Adipocyte (in vitro differentiated cells): Measurements from ENCODE around the gene KLHL29.
A peak's percentile ranks its signal among the peaks of the same experiment; 100 is the strongest.

ENCODE experiments used
- DNase-seq: peaks from one replicate; pipeline ENCODE4 v3.0.0-alpha.2; 2015; ENCODE audit warnings: low read depth
- H3K27me3 ChIP-seq: replicated peaks from 2 replicates; pipeline ENCODE4 v1.7.0; 2013; ENCODE audit warnings: mild to moderate bottlenecking, low read length, moderate library complexity; ENCODE audit not compliant: control insufficient read depth, insufficient read depth
- H3K36me3 ChIP-seq: 2 replicates; pipeline ENCODE4 v1.7.0; 2013; ENCODE audit warnings: low read length, mild to moderate bottlenecking, moderate library complexity; ENCODE audit not compliant: control insufficient read depth, insufficient read depth, severe bottlenecking
- H3K4me1 ChIP-seq: 2 replicates; pipeline ENCODE4 v1.7.0; 2013; ENCODE audit warnings: mild to moderate bottlenecking, low read length, moderate library complexity; ENCODE audit not compliant: control insufficient read depth, insufficient read depth
- H3K4me3 ChIP-seq: 2 replicates; pipeline ENCODE4 v1.7.0; 2013; ENCODE audit warnings: mild to moderate bottlenecking, low read length, moderate library complexity
- H3K9ac ChIP-seq: 2 replicates; pipeline ENCODE4 v1.7.0; 2013; ENCODE audit warnings: mild to moderate bottlenecking, low read length, moderate library complexity
- H3K9me3 ChIP-seq: 2 replicates; pipeline ENCODE4 v1.7.0; 2013; ENCODE audit warnings: mild to moderate bottlenecking, low read length, moderate library complexity; ENCODE audit not compliant: control insufficient read depth

The KLHL29 gene

GRCh38 chr2:23453432-23453831, 68.5 kb downstream of the KLHL29 start:
- DNase-seq: no peak

GRCh38 chr2:23453836-23454460, 69.0 kb downstream of the KLHL29 start:
- H3K4me1 ChIP-seq: peaks cover 35% of the 10 kb centered on the region
- H3K9me3 ChIP-seq: no peaks in the 10 kb centered on the region
- DNase-seq: no peak
- no peak overlapping the region for H3K4me3 ChIP-seq
- H3K27me3 ChIP-seq: no peaks in the 10 kb centered on the region
- no peak overlapping the region for H3K9ac ChIP-seq
- H3K36me3 ChIP-seq: no peaks in the 10 kb centered on the region

More at GRCh38 chr2:23453432-23453831, 68.5 kb downstream of the KLHL29 start:
- H3K36me3 ChIP-seq: peaks cover 2% of the 10 kb centered on the region
- H3K9ac ChIP-seq: no peak overlapping the region
- H3K9me3 ChIP-seq: no peaks in the 10 kb centered on the region
- no peak overlapping the region for H3K4me3 ChIP-seq
- H3K4me1 ChIP-seq: peaks cover 35% of the 10 kb centered on the region
- no peaks in the 10 kb centered on the region for H3K27me3 ChIP-seq

DNA sequence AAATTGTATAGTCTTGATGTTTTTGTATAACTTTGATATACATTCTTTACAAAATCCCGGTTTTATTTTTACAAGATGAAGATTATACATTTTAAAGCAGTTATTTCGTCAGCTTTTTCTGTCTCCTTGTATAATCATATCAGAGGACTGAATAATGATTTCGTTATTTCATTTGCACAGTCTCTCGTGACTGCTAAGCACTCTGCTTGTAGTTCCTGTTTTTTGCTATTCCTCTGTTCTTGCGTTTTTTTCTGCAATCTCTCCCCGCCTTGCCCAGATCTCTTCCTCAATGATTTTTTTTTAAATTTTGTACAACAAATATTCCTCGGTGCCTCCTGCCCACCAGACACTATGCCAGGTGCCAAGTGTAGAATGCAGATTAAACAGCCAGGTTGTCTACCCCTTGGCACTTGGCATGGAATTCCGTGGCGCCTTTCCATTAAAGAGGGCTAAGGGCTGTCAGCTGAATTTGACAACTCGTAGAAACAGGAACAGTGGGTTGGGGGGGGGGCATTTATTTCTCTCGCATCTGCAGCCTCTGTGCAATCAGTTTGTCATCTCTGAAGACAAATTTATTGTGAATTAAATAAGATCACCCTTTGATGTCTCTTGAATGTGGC, 69.6 kb downstream of the KLHL29 start:
- no peak for DNase-seq
- no peaks in the 10 kb centered on the region for H3K27me3 ChIP-seq
- no peaks in the 10 kb centered on the region for H3K9me3 ChIP-seq
- H3K36me3 ChIP-seq: no peaks in the 10 kb centered on the region
- peaks cover 32% of the 10 kb centered on the region for H3K4me1 ChIP-seq
- H3K9ac ChIP-seq: peak overlapping the region; percentile 13
- no peak overlapping the region for H3K4me3 ChIP-seq

- Histone ChIP-seq H3K9ac (no peak overlapping the region), H3K9me3 (no peaks in the 10 kb centered on the region), H3K27me3 (no peaks in the 10 kb centered on the region), H3K36me3 (no peaks in the 10 kb centered on the region), H3K4me1 (peaks cover 22% of the 10 kb centered on the region), H3K4me3 (no peak overlapping the region)
- DNase-seq: no peak
Observed at GRCh38 chr2:23456396-23456795, 71.4 kb downstream of the KLHL29 start.

GRCh38 chr2:23456881-23457760, 72.1 kb downstream of the KLHL29 start:
- Histone ChIP-seq H3K4me3 (no peak overlapping the region), H3K9me3 (no peaks in the 10 kb centered on the region), H3K36me3 (no peaks in the 10 kb centered on the region), H3K27me3 (no peaks in the 10 kb centered on the region), H3K9ac (no peak overlapping the region), H3K4me1 (peaks cover 22% of the 10 kb centered on the region)
- DNase-seq: peak; percentile 19

GRCh38 chr2:23457990-23458682, 73.2 kb downstream of the KLHL29 start:
- H3K9ac ChIP-seq: no peak overlapping the region
- no peaks in the 10 kb centered on the region for H3K36me3 ChIP-seq
- DNase-seq: no peak
- no peaks in the 10 kb centered on the region for H3K27me3 ChIP-seq
- H3K9me3 ChIP-seq: no peaks in the 10 kb centered on the region
- H3K4me1 ChIP-seq: peaks cover 22% of the 10 kb centered on the region
- no peak overlapping the region for H3K4me3 ChIP-seq

GRCh38 chr2:23459032-23459431, 74.1 kb downstream of the KLHL29 start:
- no peaks in the 10 kb centered on the region for H3K9me3 ChIP-seq
- H3K9ac ChIP-seq: no peak overlapping the region
- peaks cover 18% of the 10 kb centered on the region for H3K4me1 ChIP-seq
- DNase-seq: no peak
- H3K27me3 ChIP-seq: no peaks in the 10 kb centered on the region
- no peaks in the 10 kb centered on the region for H3K36me3 ChIP-seq
- H3K4me3 ChIP-seq: no peak overlapping the region

DNA sequence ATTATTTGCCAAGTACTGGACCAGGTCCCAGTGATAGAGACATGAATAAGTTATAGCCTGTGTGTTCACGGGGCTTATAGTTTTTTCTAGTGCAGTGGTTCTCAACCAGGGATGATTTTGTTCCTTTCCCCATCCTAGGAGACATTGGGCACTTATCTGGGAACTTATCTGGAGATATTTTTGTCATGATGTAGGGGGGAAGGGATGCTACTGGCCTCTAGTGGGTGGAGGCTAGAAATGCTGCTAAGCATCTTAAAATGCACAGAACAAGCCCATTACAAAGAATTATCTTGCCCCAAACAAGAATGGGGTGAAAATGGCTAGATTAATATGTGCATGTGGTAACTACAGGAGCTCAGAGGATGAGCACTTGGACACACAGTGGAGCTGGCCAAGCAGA, 75.2 kb downstream of the KLHL29 start:
- Histone ChIP-seq H3K4me3 (no peak overlapping the region), H3K9ac (no peak overlapping the region), H3K9me3 (no peaks in the 10 kb centered on the region), H3K4me1 (peaks cover 12% of the 10 kb centered on the region), H3K27me3 (no peaks in the 10 kb centered on the region), H3K36me3 (no peaks in the 10 kb centered on the region)
- peak; percentile 18 for DNase-seq

DNA sequence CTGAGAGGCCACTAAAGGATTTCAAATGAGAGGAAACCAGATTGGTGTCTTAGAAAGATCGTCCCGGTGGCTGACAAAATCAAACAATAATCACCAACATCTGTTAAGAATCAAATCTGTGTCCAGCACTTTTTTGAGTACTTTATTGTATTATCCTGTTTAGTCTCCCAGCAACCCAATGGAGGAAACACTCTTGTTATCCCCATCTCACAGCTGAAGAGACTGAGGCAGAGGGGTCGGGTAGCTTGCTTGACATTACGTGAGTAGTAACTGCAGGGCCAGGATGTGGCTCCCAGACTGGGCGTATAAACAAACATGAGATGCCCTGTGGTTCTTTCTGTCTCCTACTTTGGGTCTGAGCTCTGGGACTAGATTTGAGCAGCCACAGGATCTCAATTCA, 76.0 kb downstream of the KLHL29 start:
- H3K4me1 ChIP-seq: peaks cover 17% of the 10 kb centered on the region
- no peaks in the 10 kb centered on the region for H3K27me3 ChIP-seq
- H3K4me3 ChIP-seq: no peak overlapping the region
- H3K9me3 ChIP-seq: no peaks in the 10 kb centered on the region
- DNase-seq: no peak
- H3K36me3 ChIP-seq: no peaks in the 10 kb centered on the region
- H3K9ac ChIP-seq: no peak overlapping the region

- peaks cover 33% of the 10 kb centered on the region for H3K4me1 ChIP-seq
- H3K27me3 ChIP-seq: no peaks in the 10 kb centered on the region
- H3K9ac ChIP-seq: no peak overlapping the region
- H3K9me3 ChIP-seq: no peaks in the 10 kb centered on the region
- no peak for DNase-seq
- H3K36me3 ChIP-seq: no peaks in the 10 kb centered on the region
- no peak overlapping the region for H3K4me3 ChIP-seq
Observed at GRCh38 chr2:23464156-23464555, 79.2 kb downstream of the KLHL29 start.
